ENCODE measurements around the gene BAIAP2L2.

Gene BAIAP2L2

GRCh38 chr22:38109371-38110001 is 998 bp downstream of the BAIAP2L2 start:
- in situ Hi-C loops (cut with MboI; ENCODE audit: low sequenced_read_pairs): no loop called here

- in situ Hi-C loops (cut with MboI; ENCODE audit: low sequenced_read_pairs): no loop called here
These were observed 1.7 kb downstream of the BAIAP2L2 start for GRCh38 chr22:38108561-38109319.

- in situ Hi-C loops (cut with MboI; ENCODE audit: low sequenced_read_pairs): no loop called here
These were observed 2.6 kb downstream of the BAIAP2L2 start for GRCh38 chr22:38107692-38108515.

GRCh38 chr22:38106814-38107578 is 3.5 kb downstream of the BAIAP2L2 start:
- in situ Hi-C loops (cut with MboI; ENCODE audit: low sequenced_read_pairs): no loop called here

GRCh38 chr22:38104084-38104483 is 6.4 kb downstream of the BAIAP2L2 start:
- in situ Hi-C loops (cut with MboI; ENCODE audit: low sequenced_read_pairs): no loop called here

GRCh38 chr22:38103641-38104040 is 6.8 kb downstream of the BAIAP2L2 start:
- in situ Hi-C loops (cut with MboI; ENCODE audit: low sequenced_read_pairs): no loop called here

- in situ Hi-C loops (cut with MboI; ENCODE audit: low sequenced_read_pairs): no loop called here
These were observed 11.9 kb downstream of the BAIAP2L2 start for GRCh38 chr22:38098410-38099249.

GRCh38 chr22:38097557-38098409 is 12.7 kb downstream of the BAIAP2L2 start:
- in situ Hi-C loops (cut with MboI; ENCODE audit: low sequenced_read_pairs): no loop called here

GRCh38 chr22:38097058-38097457 is 13.4 kb downstream of the BAIAP2L2 start:
- in situ Hi-C loops (cut with MboI; ENCODE audit: low sequenced_read_pairs): no loop called here

GRCh38 chr22:38089474-38089851 is 21.0 kb downstream of the BAIAP2L2 start:
- in situ Hi-C loops (cut with MboI; ENCODE audit: low sequenced_read_pairs): no loop called here

GRCh38 chr22:38088629-38089473 is 21.6 kb downstream of the BAIAP2L2 start:
- in situ Hi-C loops (cut with MboI; ENCODE audit: low sequenced_read_pairs): no loop called here

GRCh38 chr22:38087855-38088254 is 22.6 kb downstream of the BAIAP2L2 start:
- in situ Hi-C loops (cut with MboI; ENCODE audit: low sequenced_read_pairs): no loop called here

- in situ Hi-C loops (cut with MboI; ENCODE audit: low sequenced_read_pairs): no loop called here
These were observed 23.5 kb downstream of the BAIAP2L2 start for GRCh38 chr22:38086942-38087341.

GRCh38 chr22:38086001-38086845 is 24.3 kb downstream of the BAIAP2L2 start:
- in situ Hi-C loops (cut with MboI; ENCODE audit: low sequenced_read_pairs): no loop called here

- in situ Hi-C loops (cut with MboI; ENCODE audit: low sequenced_read_pairs): no loop called here
These were observed 25.0 kb downstream of the BAIAP2L2 start for GRCh38 chr22:38085501-38085900.

- in situ Hi-C loops (cut with MboI; ENCODE audit: low sequenced_read_pairs): no loop called here
These were observed 25.4 kb downstream of the BAIAP2L2 start for GRCh38 chr22:38085056-38085455.

GRCh38 chr22:38083931-38084631 is 26.4 kb downstream of the BAIAP2L2 start, which contains the start of gene SLC16A8:
Gene SLC16A8, minus strand, starts transcription at chr22:38084184. Its CDS starts 1,311 bp downstream, at chr22:38082873.
- in situ Hi-C loops (cut with MboI; ENCODE audit: low sequenced_read_pairs): no loop called here

Measured in HL-60/S4 (cell line).